HCT116 (cell line): ENCODE results near the gene ZNF423. TPM values are rescaled to one million over a fixed set of nuclear protein-coding genes. Genes with fewer than 3 reads are reported as not detected.
"Not testable (repeated sequence)": the region's sequence is repeated elsewhere in the genome, so short reads cannot be mapped to it uniquely, and the experiment has no call there.

Source experiments
- ATAC-seq: fragments of 200-7000 bp; cut with Tn5 transposase; 2 replicates; pipeline ENCODE4 v1.9.1; 2020; ENCODE audit warnings: mild to moderate bottlenecking, moderate library complexity
- BruUV-seq: library from RNA; stranded (reverse); fragments of 400-500 nt; replicated peaks from 2 replicates; lab custom pipeline; 2021; lab: Mats Ljungman, UMichigan
- CTCF ChIA-PET: fragments of 300-600 bp; sonication (Branson Sonifier 250); formaldehyde crosslinking; loops from one replicate; lab custom pipeline; 2021; ENCODE audit warnings: antibody characterized with exemption; lab: Charles Lee
- POLR2A ChIA-PET: fragments of 300-600, 350-600 bp; sonication (Branson Sonifier 250); formaldehyde crosslinking; loops from one replicate; lab custom pipeline; 2021; ENCODE audit warnings: antibody characterized with exemption; lab: Charles Lee
- RAD21 ChIA-PET, 2 experiments: fragments of 300-600 bp; sonication (Branson Sonifier 250); formaldehyde crosslinking; loops; one replicate each; lab custom pipeline; 2023; ENCODE audit warnings: low total read pairs in 2 of 2; ENCODE audit not compliant: uncharacterized antibody in 2 of 2, unreplicated experiment in 2 of 2, low non-redundant PET in 1 of 2; lab: Charles Lee
- DNase-seq: peaks from one replicate; pipeline ENCODE4 v3.0.0-alpha.2; 2010; ENCODE audit warnings: low read depth, low spot score
- H2AFZ ChIP-seq: fragments of 200-600 bp; shearing (Covaris generic), sonication (generic); 2 replicates; pipeline ENCODE4 v1.6.1; 2017; ENCODE audit warnings: low read depth, mixed run types, mixed read lengths, antibody characterized with exemption, low read length; ENCODE audit not compliant: poor library complexity, severe bottlenecking
- H3K27ac ChIP-seq: 2 replicates; pipeline ENCODE4 v1.5.1; 2012; ENCODE audit warnings: low read depth, low read length
- H3K27me3 ChIP-seq: fragments of 200-600 bp; sonication (generic); 2 replicates; pipeline ENCODE4 v1.6.1; 2016; ENCODE audit warnings: mixed run types, low read length, mixed read lengths; ENCODE audit not compliant: insufficient read depth
- H3K36me3 ChIP-seq, 2 experiments: fragments of 200-500 bp in 1 of 2; fragments of 200-600 bp in 1 of 2; sonication (Bioruptor generic) in 1 of 2; sonication (generic) in 1 of 2; 2 replicates each; pipeline versions ENCODE4 v1.5.1 to v1.6.1; 2014 to 2016; ENCODE audit warnings: low read length in 2 of 2, inconsistent platforms in 1 of 2, mixed read lengths in 1 of 2, mixed run types in 1 of 2; ENCODE audit not compliant: insufficient read depth in 2 of 2, control insufficient read depth in 1 of 2
- H3K4me1 ChIP-seq, 2 experiments: fragments of 200-600 bp in 1 of 2; sonication (generic) in 1 of 2; 2 replicates each; pipeline versions ENCODE4 v1.5.1 to v1.6.1; 2012 to 2017; ENCODE audit warnings: low read length in 2 of 2, inconsistent platforms in 1 of 2, mild to moderate bottlenecking in 1 of 2, mixed read lengths in 1 of 2, mixed run types in 1 of 2, moderate library complexity in 1 of 2; ENCODE audit not compliant: insufficient read depth in 2 of 2, control insufficient read depth in 1 of 2
- H3K4me2 ChIP-seq: fragments of 200-600 bp; sonication (generic); 2 replicates; pipeline ENCODE4 v1.6.1; 2017; ENCODE audit warnings: mixed run types, low read length, mixed read lengths
- H3K4me3 ChIP-seq, 2 experiments: fragments of 200-600 bp in 1 of 2; sonication (generic) in 1 of 2; replicated peaks in 1 of 2; 2 replicates each; pipeline ENCODE4 v1.5.1; 2011 to 2016; ENCODE audit warnings: low read length in 2 of 2, control low read depth in 1 of 2, low read depth in 1 of 2, mild to moderate bottlenecking in 1 of 2, mixed read lengths in 1 of 2, mixed run types in 1 of 2
- H3K79me2 ChIP-seq: fragments of 200-600 bp; sonication (generic); 2 replicates; pipeline ENCODE4 v1.6.1; 2017; ENCODE audit warnings: mild to moderate bottlenecking, mixed run types, low read length, moderate library complexity, mixed read lengths; ENCODE audit not compliant: insufficient read depth
- H3K9ac ChIP-seq: fragments of 200-600 bp; sonication (generic); 2 replicates; pipeline ENCODE4 v1.6.1; 2016; ENCODE audit warnings: low read length, mixed read lengths
- H3K9me2 ChIP-seq: fragments of 200-600 bp; sonication (generic), shearing (Covaris generic); 2 replicates; pipeline ENCODE4 v1.6.1; 2017; ENCODE audit warnings: mixed run types, mild to moderate bottlenecking, moderate library complexity; ENCODE audit not compliant: insufficient read depth
- H3K9me3 ChIP-seq, 2 experiments: fragments of 200-500 bp in 1 of 2; fragments of 200-600 bp in 1 of 2; sonication (Bioruptor generic) in 1 of 2; sonication (generic) in 1 of 2; 2 replicates each; pipeline ENCODE4 v1.6.1; 2014 to 2017; ENCODE audit warnings: low read length in 2 of 2, mixed read lengths in 2 of 2, inconsistent platforms in 1 of 2, low read depth in 1 of 2, mild to moderate bottlenecking in 1 of 2, mixed run types in 1 of 2, moderate library complexity in 1 of 2; ENCODE audit not compliant: control insufficient read depth in 1 of 2, insufficient read depth in 1 of 2
- H4K20me1 ChIP-seq: fragments of 200-600 bp; sonication (generic), shearing (Covaris generic); 2 replicates; pipeline ENCODE4 v1.6.1; 2017; ENCODE audit warnings: mixed run types, mild to moderate bottlenecking, moderate library complexity; ENCODE audit not compliant: insufficient read depth
- ATF3 ChIP-seq: IDR thresholded peaks from 2 replicates; pipeline ENCODE4 v1.6.1; 2012
- EGR1 ChIP-seq: IDR thresholded peaks from 2 replicates; pipeline ENCODE4 v1.6.1; 2012; ENCODE audit warnings: low read depth
- SRF ChIP-seq: IDR thresholded peaks from 2 replicates; pipeline ENCODE4 v1.6.1; 2012; ENCODE audit warnings: low read depth
- intact Hi-C: fragments of 100-400 bp; cut with micrococcal nuclease; formaldehyde crosslinking; loops from 2 replicates; pipeline ENCODE4 v1.10.0; 2022
- total RNA-seq: library from RNA; stranded (reverse); gene quantifications from one replicate; pipeline ENCODE4 v1.2.1, GENCODE V29; 2021; ENCODE audit not compliant: unreplicated experiment

ZNF423 gene
- total RNA-seq, 1 experiment from 2014 or later: 0.22 TPM

- ChIA-PET CTCF (interaction anchor here (1.8 kb wide), 1 partner anchor 26 kb away, joined by 5 read pairs; no protein-coding TSS in a partner anchor), RAD21 (no interaction called here), POLR2A (no interaction called here)
- Histone ChIP-seq H2AFZ (no peak overlapping the region), H3K4me1 (no peaks in the 10 kb centered on the region), H3K9me2 (no peaks in the 10 kb centered on the region), H3K4me2 (no peak overlapping the region), H3K9ac (no peak overlapping the region), H3K36me3 (no peaks in the 10 kb centered on the region), H3K27ac (no peak overlapping the region), H3K27me3 (no peaks in the 10 kb centered on the region), H3K4me3 (no peak overlapping the region), H3K9me3 (no peaks in the 10 kb centered on the region), H4K20me1 (no peaks in the 10 kb centered on the region), H3K79me2 (no peaks in the 10 kb centered on the region)
- intact Hi-C loops: no loop called here
- no peak for TF ChIP-seq ATF3
- no peak for ATAC-seq
- no TSS peak for BruUV-seq
- DNase-seq: no peak
Observed at GRCh38 chr16:49883076-49884014, 27.4 kb upstream of the ZNF423 start.

- peaks cover 0 to 1% of the 10 kb centered on the region in 2 experiments; a peak in 1 of 4 replicates for H3K4me1 ChIP-seq
- POLR2A ChIA-PET: no interaction called here
- no peaks in the 10 kb centered on the region for H3K9me2 ChIP-seq
- H3K9ac ChIP-seq: no peak overlapping the region
- no peak overlapping the region for H3K27ac ChIP-seq
- DNase-seq (no peak), ATAC-seq (no peak)
- CTCF ChIA-PET: interaction anchor here (1.8 kb wide), 1 partner anchor 24 kb away, joined by 5 read pairs; no protein-coding TSS in a partner anchor
- no peaks in the 10 kb centered on the region for H4K20me1 ChIP-seq
- no peak for TF ChIP-seq SRF
- no peak for TF ChIP-seq EGR1
- no peak overlapping the region for H3K4me3 ChIP-seq
- H3K9me3 ChIP-seq: no peaks in the 10 kb centered on the region
- H3K4me2 ChIP-seq: no peak overlapping the region
- no peaks in the 10 kb centered on the region for H3K27me3 ChIP-seq
- BruUV-seq: no TSS peak
- intact Hi-C loops: no loop called here
- RAD21 ChIA-PET: no interaction called here
- no peaks in the 10 kb centered on the region for H3K36me3 ChIP-seq
- H3K79me2 ChIP-seq: no peaks in the 10 kb centered on the region
- H2AFZ ChIP-seq: no peak overlapping the region
Observed at GRCh38 chr16:49881890-49882289, 26.0 kb upstream of the ZNF423 start.

- CTCF ChIA-PET: interaction anchor here (1.6 kb wide), 1 partner anchor 14 kb away, joined by 4 read pairs; no protein-coding TSS in a partner anchor
Observed at GRCh38 chr16:49878540-49878939, 22.6 kb upstream of the ZNF423 start.

More at GRCh38 chr16:49878540-49878939, 22.6 kb upstream of the ZNF423 start:
- POLR2A ChIA-PET: interaction anchor here (1.1 kb wide), 1 partner anchor 183 kb away, joined by 3 read pairs; no protein-coding TSS in a partner anchor
- ATAC-seq, H3K9me2 ChIP-seq, H3K4me1 ChIP-seq, BruUV-seq, H3K27me3 ChIP-seq, H4K20me1 ChIP-seq, H2AFZ ChIP-seq, H3K79me2 ChIP-seq, intact Hi-C loops, H3K27ac ChIP-seq, H3K9me3 ChIP-seq, H3K36me3 ChIP-seq, H3K4me2 ChIP-seq, RAD21 ChIA-PET, DNase-seq, H3K4me3 ChIP-seq, H3K9ac ChIP-seq: not testable (repeated sequence)
